Embryonic facial prominence (tissue), 1 donor: ENCODE results near the gene PLXNA4.

Source experiments
- DNase-seq: peaks from one replicate; pipeline ENCODE4 v3.0.0-alpha.2; 2016; ENCODE audit errors: extremely low spot score

Gene PLXNA4

GRCh38 chr7:132388688-132389087, 187.6 kb downstream of the PLXNA4 start:
- no peak for DNase-seq

DNA sequence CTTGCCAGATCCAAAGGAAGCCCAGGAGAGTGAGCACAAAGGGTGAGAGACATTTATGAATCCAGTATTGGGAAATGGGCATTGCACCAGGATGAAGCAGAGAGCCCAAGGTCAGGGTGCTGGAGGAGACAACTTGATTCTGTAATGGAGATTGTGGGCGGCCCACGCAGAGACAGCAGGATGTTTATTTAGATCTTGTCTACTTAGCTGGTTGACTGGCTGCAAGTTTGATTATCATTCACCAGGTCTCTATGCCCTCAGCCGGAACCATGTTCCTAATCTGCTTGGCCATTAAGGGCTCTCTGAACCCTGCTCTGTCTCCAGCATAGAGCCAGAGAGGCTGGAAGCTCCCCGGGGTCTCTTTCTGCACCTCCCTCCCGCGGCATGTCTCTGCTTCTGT, 188.7 kb downstream of the PLXNA4 start:
- no peak for DNase-seq

GRCh38 chr7:132386201-132386681, 190.0 kb downstream of the PLXNA4 start:
- no peak for DNase-seq

GRCh38 chr7:132383962-132384361, 192.3 kb downstream of the PLXNA4 start:
- no peak for DNase-seq

GRCh38 chr7:132381742-132382472, 194.4 kb downstream of the PLXNA4 start:
- no peak for DNase-seq

GRCh38 chr7:132380059-132380458, 196.2 kb downstream of the PLXNA4 start:
- DNase-seq, result no peak

DNA sequence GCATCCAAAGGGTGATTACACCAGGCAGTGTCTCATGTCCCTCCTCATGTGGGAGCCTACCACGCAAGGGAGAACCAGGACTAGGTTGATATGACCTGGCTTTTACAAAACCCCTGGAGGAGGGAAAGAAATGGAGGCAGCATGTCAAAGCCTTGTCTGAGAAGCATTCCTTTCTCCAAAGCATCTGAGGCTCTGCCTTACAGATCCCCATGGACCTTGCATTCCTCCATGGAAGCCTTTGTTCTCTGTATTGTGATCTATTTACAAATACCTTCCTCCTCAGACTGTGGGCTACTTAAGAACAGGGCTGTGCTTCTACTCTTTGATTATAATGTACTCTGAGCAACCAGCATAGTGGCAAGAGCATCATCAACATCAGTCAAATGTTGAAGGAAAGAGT, 197.0 kb downstream of the PLXNA4 start:
- DNase-seq, result no peak

GRCh38 chr7:132377703-132378584, 198.3 kb downstream of the PLXNA4 start:
- no peak for DNase-seq

DNA sequence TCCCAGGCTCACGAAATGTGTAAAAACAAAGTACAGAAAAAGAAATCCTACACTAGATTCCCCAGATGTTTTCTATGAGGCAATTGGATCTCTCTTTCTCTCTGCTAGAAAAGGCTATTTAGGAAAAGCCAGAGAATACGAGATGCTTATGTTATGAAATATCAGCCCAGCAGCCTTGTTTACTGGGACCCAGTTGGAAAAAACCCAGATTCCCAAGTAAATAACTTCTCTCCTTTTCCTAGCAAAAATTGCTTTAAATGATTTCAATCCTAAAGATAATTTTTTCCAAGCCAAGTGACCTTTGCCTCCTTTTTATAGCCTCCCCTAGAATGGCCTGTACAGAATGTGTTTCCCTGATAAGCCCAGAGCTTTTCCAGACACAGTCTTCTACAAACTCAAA, 199.3 kb downstream of the PLXNA4 start:
- DNase-seq, result peak; percentile 40

DNA sequence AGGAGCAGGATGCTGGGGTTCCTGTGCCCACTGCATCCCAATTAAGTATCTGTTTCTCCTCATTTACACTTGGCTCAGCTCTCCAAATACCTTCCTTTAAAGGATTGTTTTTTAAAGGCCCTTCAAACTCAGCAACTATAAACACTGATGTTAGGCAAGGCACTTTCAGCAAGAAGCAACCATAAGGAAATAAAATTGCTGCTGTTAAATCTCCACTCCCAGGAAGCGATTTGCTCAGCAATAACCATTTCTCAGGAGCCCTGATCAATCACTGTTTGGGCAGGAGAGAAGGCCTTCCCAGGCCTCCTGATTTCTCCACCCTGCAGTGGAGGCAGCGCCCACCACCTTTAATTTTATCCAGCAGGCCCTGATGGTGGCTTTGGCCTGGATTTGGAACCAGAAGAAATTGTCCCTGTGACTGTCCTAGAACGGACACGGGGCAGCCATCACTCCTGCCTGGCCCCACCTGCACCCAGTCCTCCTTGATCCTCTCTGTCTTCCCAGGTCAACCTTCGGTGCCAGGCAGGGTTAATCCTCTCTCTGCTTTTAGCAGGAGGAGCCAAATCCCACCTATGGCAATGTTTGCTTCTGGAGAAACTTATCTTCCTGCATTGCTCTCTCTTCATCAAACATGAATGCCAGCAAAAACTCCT, 199.8 kb downstream of the PLXNA4 start:
- DNase-seq, result no peak

- no peak for DNase-seq
These were observed 202.4 kb downstream of the PLXNA4 start for GRCh38 chr7:132373879-132374278.

DNA sequence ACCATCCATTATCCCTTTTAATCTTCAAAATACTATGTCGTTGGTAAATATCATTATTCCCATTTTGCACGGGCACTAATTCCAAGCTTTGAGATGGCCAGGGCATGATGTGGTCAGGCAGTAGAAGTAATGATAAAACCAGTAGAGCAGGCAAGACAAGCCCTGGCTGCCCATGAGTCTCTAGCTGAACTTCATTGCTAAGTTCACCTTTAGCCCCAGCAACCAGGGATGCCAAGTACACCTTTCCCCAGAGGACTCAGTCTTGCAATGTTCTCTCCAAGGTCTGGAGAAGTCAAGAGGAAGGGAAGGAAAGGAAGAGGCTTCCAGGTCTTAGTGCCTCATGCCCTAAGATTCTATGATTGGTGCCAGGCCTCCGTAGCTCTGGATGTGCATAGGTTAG, 203.2 kb downstream of the PLXNA4 start:
- no peak for DNase-seq

DNA sequence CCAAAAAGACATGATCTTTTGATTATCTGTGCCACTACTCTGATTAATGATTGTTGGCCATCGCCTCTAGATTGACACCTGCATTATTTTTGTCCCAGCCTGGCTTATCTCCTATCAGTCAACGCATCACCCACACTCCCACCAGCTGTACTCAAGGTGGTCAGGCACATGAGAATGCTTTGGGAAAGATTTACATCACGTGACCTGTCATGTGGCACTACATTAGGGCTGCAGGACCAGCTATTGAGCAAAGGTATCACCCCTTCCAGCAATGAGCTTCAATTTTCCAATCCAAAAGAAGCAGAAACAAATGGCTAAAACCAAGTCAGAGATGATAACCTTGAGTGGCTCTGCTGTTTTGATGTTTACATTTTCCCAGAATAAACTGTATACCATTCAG, 204.3 kb downstream of the PLXNA4 start:
- DNase-seq, result no peak

DNA sequence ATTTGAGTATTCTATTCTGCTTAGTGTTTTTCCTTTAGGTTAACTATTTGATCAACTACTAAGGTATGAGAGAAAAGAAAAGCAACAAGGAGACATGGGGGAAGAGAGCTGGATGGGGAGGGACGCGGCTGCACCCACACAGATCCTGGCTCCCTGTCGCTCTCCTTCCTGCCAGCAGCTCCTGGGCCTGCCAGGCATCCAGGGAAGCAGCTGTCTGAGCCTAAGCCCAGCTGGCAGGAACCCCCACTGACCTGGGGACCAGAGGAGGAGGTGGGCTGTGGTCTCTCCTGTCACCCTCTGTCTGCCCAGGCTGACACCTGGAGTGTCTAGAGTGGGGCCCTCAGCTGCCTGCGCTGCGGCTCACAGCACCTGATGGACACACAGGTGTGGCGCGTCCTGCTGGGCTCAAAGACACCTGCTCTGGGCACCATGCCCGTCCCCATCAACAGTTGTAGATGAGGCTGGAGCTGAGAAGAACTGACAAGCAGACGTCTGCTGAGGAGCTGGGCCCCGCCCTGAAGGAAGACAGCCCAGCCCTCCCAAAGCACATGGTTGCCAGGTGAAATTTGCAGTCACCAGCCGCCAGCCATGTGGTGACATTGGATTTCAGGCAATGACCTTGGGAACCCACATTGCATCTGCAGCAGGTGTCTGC, 207.9 kb downstream of the PLXNA4 start:
- no peak for DNase-seq

GRCh38 chr7:132367795-132368194, 208.5 kb downstream of the PLXNA4 start:
- DNase-seq, result no peak

DNA sequence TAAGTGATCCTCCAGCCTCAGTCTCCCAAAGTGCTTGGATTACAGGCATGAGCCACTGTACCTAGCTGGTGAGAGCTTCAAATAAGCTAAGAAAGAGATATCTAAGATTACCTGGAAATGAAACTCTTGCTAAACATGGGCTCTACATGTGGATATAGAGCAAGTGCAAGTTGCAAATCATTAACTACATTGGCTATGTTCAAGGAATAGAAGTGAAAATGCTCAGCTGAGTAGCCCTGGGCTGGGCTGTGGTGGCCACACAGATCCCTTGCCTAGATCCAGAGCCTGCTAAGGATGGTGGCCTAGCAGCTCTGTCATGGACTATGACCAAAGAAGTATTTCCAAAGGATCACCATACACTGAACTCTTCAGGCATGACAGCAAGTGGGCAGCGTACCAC, 209.3 kb downstream of the PLXNA4 start:
- no peak for DNase-seq

DNA sequence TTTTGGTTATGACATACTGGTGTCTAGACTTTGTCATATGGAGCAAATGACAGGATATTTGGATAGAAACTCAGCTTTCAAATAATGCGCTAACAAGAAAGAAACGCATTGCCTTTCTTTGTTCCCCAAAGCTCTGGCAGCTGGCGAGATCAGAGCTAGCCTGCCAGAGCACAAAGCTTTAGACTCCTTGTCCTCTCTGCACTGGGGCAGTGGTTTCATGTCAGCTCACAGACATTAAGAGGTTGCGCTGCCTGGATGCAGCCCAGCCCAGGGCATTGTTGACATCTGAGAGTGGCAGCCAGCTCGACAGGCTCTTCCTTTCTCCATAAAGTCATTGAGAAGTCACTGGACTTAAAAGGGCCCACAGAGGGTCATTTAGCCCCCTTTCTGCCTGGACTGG, 212.0 kb downstream of the PLXNA4 start:
- DNase-seq, result no peak

DNA sequence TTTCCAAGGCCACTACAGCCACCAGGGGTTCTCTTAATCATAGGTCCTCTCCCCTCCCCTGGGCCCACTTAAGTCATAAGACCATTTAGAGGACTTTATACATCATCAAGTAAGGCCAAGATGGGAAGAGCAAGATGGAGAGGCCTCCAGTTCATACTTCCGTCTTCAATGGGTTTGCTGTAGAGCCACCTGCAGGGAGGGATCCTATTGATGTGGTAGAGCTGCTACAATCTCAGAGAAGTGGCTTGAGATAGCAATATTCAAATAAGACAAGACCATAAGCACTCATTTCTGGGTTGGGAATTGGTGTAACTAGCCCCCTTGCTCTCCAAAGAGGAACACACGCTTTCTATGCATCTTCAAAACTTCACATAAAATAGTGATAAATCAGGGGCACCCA, 214.2 kb downstream of the PLXNA4 start:
- DNase-seq, result no peak

GRCh38 chr7:132361146-132361545, 215.1 kb downstream of the PLXNA4 start:
- no peak for DNase-seq

GRCh38 chr7:132359743-132360142, 216.5 kb downstream of the PLXNA4 start:
- no peak for DNase-seq

DNA sequence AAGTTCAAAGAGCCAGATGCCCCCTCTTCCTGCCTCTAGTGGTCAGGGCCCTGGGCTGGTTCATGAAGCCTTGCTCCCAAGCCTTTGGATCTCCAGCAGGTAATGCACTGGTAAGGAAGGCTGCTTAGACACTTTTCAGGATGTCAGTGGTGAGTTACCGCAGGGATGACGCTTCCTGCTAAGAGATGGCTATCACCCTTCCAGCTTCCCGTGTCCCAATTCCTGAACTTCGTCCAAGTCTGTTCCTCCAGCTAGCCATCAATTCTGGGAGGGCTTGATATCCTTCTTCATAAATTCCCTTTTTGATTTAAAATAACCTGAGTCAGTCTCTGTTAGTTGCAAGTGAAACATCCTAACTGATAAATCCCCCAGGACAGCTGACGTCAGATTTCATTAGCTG, 221.2 kb downstream of the PLXNA4 start:
- DNase-seq, result no peak

GRCh38 chr7:132354527-132354926, 221.7 kb downstream of the PLXNA4 start:
- no peak for DNase-seq
